Kasumi-1 (cell line): ENCODE measurements around the gene RBM19.

Experiments
- DNase-seq, 2 experiments: peaks; one replicate each; lab custom pipeline; 2025; lab: John Stamatoyannopoulos, UW

The RBM19 gene

DNA sequence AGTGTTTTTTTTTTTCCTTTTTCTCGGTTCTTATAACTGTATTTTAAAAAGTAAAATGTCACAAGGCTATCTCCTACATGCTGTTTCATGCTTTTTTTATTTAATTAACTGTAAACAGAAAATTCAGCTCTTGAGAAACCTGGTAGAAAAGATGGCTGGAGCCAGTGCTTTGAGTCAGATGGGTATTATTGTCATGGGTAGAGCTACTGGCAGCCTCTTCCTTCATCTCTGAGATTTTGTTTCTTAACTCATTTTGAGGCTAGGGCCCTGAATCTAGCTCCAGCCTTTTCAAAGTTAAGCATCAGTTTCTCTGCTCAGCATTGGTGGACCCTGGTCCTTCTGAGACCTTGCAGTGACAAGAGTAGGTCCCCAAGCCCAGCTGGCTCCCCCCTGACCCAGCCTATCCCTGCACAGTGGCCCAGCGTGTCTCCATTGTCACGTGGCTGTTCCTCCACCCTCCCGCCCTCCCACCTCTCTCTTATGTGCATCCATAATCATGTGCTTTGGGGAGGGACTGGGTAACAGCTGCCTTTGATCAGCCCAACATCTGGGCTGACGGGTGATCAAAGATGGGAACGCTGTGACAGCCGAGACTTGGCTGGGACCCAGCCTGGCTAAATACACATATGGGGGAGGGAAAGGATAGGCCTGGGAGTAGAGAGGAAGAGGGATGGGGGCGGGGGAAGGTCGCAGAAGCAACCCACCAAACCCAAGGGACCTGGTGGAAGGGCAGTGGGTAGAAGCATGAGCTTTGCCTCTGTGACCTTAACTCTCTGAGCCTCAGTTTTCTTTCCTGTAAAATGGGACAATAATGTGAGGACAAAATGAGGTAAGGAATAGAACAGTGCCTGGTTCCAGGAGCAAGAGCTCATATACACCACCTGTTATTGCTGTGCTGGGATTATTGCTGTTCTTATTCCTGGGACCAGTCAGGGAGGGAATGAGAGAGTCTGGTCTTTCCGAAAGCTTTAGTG lies 24.4 kb upstream of the RBM19 start:
- DNase-seq = no peak

DNA sequence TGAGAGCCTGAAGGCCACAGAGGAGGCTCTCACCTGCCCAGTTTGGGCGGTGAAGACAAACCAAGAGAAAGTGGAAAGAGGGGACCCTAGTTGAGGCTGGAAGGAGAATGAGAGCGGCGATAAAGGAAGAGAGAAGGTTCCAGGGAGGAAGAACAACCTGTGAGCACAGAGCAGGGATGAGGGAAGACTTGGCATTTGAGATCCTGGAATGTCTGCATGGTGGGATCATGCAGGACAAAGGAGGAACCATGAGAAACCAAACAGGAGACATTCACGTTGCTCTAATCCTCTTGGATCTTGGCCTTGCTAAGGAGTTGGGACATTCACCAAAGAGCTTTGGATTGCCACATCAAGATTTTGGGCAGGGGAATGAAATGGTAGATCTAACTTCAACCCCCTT lies 22.9 kb upstream of the RBM19 start:
- DNase-seq = no peak

DNA sequence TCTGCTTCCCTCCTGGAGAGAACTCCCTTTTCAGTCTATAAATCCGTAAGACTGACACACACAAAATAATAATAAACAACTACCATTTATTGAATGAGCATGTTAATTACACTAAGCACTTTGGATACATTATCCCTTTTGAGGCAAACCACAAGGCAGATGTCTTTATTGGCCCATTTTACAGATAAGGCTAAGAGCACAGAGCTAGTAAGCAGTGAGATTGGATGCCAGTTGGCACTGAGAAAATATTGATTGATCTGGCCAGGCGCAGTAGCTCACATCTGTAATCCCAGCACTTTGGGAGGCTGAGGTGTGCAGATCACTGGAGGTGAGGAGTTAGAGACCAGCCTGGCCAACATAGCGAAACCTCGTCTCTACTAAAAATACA lies 21.9 kb upstream of the RBM19 start:
- no peak for DNase-seq

DNA sequence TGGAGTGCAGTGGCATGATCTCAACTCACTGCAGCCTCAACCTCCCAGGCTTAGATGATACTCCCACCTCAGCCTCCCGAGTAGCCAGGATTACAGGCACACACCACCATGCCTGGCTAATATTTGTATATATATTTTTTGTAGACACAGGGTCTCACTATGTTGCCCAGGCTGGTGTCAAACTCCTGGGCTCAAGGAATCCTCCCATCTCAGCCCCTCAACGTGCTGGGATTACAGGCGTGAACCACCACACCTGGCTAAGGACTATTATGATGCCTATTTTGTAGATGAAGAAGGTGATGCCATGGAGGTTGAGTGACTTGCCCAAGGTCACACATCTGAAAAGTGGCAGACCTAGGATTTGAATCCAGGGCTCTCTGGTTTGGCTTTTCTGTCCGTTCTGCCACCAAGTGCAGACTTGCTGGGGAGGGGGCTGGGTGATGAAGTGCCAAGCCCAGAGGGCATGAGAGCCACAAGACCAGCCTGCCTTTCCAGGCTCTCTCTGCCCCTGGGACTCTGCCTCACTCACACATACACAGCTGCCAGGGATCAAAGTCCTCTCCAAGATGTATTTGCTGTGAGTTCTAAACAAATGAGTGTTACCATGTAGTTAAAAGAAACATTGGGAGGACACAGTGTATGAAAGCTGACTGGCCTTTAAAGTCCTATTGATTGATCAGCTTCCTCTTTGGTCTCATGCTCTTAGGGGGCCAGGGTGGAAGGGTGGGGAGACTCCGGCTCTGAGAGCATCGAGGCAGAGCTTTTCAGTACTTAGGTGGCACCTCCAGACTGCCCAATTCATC lies 21.3 kb upstream of the RBM19 start:
- DNase-seq = no peak

DNA sequence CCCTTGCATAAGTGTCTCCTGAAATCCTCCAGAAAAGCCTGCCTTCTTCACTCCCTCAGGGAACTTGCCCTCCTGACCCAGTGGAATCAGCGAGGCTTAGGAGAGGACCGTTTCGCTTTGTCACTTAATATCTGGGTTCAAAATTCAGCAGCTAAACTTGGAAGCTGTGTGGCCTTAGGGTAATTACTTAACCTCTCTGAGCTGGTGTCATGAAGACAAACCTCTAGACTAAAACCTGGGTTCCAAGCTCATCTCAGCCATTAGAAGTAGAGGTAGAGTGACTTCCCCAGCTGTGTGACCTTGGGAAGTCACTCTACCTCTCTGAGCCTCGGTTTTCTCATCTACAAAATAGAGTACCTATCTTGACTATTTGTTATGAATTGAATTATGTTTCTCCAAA lies 18.3 kb upstream of the RBM19 start:
- DNase-seq = no peak

DNA sequence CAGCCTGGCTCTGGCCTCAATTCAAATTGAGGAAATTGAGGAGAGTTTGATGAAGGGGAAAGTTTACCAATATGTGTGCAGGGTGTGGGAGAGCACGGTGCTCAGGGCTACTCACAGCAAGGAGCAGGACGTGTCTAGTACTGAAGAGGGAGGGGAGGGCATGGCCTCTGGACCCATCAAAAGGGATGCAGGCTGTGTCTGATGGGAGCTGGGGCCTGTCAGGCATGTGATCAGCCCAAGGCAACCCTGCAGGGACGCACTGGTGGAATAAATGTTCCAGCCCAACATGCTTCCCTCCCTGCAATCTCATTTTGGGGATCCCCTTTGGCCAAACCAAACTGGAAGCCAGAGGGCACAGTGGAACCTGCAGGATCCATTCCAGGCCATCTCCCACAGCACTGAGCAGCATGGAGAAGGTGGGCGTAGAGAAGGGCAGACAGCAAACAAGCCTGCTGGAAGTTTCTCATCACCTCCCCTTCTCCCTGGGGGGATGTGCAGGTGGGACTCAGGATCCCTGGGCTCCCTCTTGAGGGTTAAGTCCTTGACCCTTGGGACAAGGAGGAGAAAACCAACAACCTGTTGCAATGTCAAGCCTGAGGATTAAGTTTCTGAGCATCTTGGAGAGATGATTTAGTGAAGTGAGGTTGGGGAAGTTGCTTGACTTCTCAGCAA lies 17.8 kb upstream of the RBM19 start:
- no peak for DNase-seq

DNA sequence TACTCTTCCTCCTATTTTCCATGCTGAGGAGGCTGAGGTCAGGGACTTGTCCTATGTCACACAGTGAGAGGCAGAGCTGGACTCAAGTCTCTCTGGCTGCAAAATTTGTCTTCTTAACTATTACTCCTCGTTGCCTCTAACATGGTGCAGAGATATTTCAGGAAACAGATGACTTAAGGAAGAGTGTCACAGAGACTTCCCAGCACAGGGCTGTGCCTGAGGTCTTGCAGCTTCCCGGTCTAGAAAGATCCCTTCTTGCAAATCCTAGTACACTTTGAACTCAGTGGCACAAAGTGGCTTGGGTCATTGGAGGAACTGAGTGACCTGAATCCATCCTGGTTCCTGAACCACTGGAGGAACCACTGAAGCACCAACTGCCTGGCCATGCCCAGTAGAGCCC lies 17.1 kb upstream of the RBM19 start:
- no peak for DNase-seq

DNA sequence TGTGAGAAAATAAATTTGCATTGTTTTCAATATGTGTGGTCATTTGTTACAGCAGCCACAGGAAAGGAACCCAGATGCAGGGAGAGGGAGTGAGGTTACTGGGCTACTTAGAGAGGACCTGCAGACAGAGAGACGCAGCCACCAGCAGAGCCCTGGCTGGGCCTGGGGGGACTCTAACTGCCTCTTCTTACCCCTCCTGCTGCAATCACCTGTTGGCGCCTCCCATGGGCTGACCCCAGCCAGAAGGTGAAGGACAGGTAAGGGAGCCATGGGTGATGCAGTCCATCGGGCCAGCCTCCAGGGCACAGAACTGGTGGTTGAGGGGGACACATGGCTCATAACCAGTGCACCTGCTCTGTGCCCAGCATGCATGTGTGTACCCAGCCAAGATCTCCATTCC lies 15.8 kb upstream of the RBM19 start:
- no peak for DNase-seq

DNA sequence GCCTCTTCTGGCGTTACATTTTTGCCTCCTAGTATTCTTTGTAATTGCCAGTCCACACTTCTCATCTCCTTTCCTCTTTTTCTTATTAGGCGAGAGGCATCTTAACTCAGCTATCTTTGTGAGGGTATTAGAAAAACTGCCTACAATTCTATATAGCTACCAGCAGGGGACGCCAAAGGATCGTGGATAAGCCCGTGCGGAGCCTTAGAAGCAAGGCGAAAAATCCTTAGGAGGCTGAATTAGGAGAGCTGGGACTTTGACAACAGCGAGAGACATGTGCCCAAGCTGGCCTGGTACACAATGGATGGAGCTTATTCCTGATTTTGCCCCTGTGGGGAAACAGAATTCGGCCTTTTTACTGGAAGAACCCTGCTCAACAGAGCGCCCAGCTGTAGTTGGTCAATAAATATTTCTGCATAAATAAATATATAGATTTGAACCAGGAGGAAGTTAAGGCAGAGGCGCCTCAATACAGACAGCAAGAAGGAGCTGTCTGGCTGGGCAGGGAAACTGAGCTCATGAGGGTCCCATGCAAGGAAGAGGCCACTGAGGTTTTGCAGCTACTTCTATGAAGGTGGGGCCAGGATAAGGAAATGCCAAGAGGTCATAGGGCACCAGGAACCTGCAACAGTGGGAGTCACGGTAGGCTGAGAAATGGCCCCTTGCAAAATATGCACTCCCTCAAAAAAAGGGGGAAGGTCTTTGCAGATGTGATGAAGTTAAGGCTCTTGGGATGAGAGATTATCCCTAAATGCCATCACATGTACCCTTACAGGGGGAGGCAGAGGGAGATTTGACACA lies 14.6 kb upstream of the RBM19 start:
- peak; percentile 80 to 87 for DNase-seq

DNA sequence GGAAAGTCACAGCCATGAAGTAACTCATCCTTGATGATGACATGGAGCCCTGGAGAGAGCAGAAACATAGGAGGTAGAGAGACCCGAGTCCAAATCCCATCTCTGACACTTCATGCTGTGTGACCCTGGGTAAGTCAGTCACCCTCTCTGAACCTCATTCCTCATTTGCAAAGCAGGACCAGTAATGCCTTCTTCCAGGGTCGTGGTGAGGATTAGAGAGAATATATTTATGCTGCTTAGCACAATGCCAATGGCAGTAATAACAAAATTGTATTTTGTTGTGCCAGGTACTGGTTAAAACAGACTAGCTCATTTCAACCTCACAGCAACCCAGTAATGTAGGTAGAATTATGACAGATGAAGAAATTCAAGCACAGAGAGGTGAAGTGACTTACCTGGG lies 13.9 kb upstream of the RBM19 start:
- no peak for DNase-seq

DNA sequence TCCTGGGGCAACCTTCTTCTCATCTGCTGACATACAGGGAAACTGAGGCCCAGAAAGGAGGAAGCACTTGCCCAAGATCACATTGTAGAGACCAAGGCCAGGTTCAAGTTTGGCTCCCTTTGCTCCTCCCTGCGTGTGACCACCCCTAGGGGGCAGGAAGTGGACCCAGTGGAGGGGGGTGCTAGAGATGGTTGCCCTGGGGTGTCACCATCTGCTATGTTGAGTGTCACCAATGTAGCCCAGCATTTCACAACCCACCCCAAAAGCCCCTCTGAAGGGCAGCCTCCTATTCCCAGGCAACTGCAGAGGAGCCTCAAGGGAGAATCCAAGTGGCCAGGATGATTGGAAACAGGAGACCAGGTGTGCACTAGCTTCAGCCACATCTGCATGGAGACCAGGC lies 12.0 kb upstream of the RBM19 start:
- DNase-seq = no peak

DNA sequence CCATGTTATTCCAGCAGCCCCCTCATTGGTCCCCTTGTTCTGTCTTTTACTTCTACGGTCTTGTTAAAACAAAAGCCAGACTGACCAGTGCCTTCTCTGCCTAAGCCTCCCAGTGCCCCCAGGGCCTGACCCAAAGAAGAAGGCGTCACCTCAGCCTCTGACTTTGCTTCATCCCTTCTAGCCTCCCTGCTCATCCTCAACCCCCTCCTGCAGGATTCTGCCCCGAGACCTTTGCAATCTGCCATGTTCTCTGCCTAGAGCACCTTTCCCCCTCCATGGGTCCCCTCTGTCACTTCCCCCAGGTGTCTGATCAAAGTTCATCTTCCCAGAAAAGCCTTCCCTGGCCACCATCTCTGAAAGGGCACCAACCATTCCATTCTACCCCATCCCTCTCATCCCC lies 7.9 kb upstream of the RBM19 start:
- DNase-seq = no peak

DNA sequence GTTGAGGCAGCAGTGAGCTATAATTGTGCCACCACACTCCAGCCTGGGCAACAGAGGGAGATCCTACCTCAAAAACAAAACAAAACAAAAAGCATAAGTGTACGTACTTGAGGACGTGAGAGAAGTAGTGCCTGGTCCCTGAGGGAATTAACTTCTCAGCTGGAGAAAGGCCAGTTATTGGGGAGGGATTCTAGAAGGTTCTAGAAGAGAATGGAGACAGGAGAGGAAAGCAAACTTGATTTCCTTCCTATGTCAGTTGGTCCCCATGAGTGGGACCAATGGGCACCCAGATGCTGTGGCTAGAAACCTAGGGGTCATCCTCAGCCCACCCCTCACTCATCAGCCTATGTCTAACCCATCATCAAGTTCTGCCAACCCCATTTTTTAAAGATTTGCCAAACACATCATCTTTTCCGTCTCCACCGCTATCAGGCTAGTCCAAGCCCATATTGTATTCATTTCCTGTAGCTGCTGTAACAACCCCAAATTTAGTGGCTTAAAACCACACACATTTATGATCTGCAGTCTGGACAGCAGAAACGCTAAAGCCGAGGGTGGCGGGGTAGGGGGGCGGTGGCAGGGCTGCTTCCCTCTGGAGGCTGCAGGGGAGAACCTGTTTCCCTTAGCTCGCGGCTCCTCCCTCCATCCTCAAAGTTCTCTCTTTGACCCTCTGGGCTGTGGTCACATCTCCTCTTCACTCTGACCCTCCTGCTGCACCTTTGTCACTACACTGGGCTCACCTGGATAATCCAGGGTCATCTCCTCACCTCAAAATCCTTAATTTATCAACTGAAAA lies 7.2 kb upstream of the RBM19 start:
- DNase-seq = peak; percentile 27 to 28

DNA sequence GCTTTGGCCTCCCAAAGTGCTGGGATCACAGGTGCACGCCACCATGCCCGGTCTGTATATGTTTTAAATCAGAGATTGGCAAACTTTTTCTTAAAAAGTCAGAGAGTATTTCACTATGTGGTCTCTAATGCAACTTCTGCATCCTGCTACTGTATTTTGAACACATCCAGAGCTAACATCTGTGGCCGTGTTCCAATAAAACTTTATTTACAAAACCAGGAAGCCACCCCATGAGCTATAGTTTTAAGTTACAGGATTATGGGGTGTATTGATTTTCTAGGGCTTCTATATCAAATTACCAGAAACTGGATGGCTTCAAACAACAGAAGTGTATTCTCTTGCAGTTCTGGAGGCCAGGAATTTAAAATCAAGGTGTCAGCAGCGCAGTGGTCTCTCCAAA lies 5.3 kb upstream of the RBM19 start:
- no peak for DNase-seq

DNA sequence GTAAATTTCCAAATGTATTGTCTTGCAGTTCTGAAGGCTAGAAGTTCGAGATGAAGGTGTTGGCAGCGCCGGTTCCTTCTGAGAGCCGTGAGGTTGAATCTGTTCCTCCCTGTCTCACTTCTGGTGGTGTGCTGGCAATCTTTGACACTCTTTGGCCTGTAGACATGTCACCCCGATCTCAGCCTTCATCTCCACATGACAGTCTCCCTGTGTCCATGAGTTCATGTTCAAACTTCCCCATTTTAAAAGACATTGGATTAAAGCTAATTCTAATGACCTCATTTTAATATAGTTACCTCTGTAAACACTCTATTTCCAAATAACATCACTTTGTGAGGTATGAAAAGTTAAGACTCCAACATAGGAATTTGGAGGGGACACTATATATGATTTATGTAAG lies 4.1 kb upstream of the RBM19 start:
- peak; percentile 18 to 51 for DNase-seq

DNA sequence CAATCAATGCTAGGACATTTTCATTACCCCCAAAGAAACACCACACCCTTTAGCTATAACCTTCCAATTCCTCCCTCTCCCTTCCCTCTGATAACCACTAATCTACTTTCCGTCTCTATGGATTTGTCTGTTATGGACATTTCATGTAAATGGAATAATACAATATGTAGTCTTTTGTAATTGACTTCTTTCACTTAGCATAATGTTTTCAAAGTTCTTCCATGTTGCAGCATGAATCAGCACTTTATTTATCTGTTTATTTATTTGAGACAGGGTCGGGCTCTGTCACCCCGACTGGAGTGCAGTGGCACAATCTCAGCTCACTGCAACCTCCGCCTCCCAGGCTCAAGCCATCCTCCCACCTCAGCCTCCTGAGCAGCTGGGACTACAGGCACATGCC lies 1.2 kb upstream of the RBM19 start:
- no peak for DNase-seq

DNA sequence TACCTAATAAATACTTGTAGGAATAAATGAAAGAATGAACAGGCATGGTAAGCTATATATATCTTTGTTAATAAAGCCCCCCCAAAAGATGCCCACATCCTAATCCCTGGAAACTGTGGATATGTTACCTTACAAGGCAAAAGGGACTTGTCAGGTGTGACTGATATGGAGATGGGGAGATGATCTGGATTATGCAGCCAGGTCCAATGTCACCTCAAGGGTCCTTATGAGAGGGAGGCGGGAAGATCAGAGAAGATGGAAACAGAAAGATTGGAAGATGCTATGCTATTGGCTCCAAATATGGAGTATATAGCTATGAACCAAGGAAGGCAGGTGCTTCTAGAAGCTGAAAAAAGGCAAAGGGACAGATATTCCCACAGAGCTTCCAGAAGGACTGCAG lies 3.4 kb downstream of the RBM19 start:
- DNase-seq = no peak

DNA sequence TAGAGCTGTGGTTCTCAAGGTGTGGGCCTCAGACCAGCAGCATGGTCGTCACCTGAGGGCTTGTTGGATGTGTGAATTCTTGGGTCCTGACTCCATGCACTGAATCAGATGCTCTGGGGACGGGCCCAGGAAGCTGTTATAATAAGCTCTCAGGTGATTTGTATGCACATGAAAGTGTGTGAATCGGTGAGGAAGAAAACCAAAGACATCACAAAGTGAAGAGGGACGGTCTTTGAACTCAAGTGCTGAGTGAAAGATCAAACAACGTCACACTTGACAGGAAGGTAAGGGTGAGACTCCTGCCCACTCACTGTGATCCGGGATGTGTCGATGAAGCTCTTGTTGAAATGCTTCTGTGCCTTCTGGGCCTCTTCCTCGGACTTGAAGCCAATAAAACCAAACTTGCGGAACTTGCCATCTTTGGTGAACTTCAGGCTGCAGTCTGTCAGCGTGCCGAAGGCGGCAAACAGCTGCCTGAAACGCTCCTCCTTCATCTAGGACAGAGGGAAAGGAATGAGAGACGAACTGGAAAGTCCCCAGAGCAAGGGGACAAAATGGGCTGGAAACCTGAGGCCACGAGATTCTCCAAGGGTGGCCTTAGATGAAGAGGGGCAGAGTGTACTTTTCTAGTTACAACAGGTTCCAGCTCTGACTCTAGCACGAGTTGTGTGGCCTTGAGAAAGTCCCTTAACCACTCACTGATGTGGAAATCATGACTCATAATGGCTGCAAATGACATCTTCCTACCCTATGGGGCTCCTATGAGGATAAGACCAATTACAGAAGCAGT lies 4.0 kb downstream of the RBM19 start:
- DNase-seq = no peak

DNA sequence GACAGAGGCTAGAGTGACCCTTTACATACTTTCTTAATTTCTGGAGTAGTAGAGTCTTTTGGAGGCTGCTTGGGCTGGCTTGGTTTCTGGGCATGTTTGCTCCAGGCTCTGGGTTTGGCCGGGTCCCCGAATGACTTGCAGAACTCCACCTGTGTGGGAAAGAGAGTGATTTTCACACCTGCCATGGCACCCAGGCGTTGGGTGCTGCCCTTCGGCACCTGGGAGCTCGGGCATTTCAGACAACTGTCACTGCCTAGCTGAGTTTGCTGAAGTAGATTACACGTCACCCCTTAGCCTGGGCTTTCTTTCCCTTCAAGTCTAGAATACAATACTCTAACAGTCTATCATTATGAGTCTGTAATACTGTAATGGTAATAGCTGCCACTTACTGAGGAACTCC lies 6.1 kb downstream of the RBM19 start:
- no peak for DNase-seq

DNA sequence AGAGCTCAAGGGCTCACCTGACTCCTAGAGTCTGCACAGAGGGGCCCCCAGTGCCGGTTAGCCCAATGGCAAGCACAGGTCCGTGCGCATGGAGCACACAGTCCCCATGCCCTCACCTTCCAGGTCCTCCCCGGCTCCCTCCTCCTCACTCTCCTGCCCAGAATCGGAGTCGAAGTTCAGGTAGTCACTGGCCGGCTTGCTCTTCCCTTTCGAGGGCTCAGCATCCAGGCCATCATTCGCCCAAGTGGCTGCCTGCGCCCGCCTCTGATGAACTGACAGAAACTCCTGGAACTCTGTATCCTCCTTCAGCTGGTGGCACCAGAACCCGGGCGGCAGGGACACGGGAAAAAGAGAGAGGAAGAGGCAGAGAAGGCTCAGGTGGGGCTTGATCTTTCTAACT lies 7.0 kb downstream of the RBM19 start:
- DNase-seq = no peak
